Spleen (tissue), 11 donors: ENCODE measurements around the gene ASTN1. TPM values are rescaled to one million over a fixed set of nuclear protein-coding genes. Genes with fewer than 3 reads are reported as not detected.

Experiments used
- DNase-seq: peaks from one replicate; pipeline ENCODE4 v3.0.0-alpha.2; 2020
- H3K27ac ChIP-seq, 8 donors: fragments of 200-600 bp; sonication (generic) in 7 of 8; 1 replicate in 4 of 8; 2 replicates in 4 of 8; pipeline versions ENCODE4 v1.5.0 to v1.8.0; 2016 to 2021; ENCODE audit warnings: inconsistent platforms in 4 of 8, mild to moderate bottlenecking in 4 of 8, moderate library complexity in 1 of 8
- H3K27me3 ChIP-seq, 7 donors: fragments of 200-600 bp; sonication (generic) in 6 of 7; replicated peaks in 1 of 7; 1 replicate in 4 of 7; 2 replicates in 3 of 7; pipeline versions ENCODE4 v1.5.0 to v1.8.0; 2016 to 2021; ENCODE audit warnings: inconsistent platforms in 3 of 7, mild to moderate bottlenecking in 1 of 7
- H3K36me3 ChIP-seq, 6 donors: fragments of 200-600 bp; sonication (generic) in 5 of 6; 1 replicate in 4 of 6; 2 replicates in 2 of 6; pipeline versions ENCODE4 v1.5.0 to v1.8.0; 2016 to 2021; ENCODE audit warnings: inconsistent platforms in 2 of 6
- H3K4me1 ChIP-seq, 6 donors: fragments of 200-600 bp; sonication (generic) in 5 of 6; 1 replicate in 3 of 6; 2 replicates in 3 of 6; pipeline versions ENCODE4 v1.5.0 to v1.8.0; 2016 to 2021; ENCODE audit warnings: inconsistent platforms in 3 of 6
- H3K4me3 ChIP-seq, 8 donors: fragments of 200-600 bp; sonication (generic) in 7 of 8; 1 replicate in 4 of 8; 2 replicates in 4 of 8; pipeline versions ENCODE4 v1.5.0 to v1.8.0; 2016 to 2021; ENCODE audit warnings: inconsistent platforms in 4 of 8, mild to moderate bottlenecking in 4 of 8, moderate library complexity in 2 of 8
- H3K9me3 ChIP-seq, 8 donors: fragments of 200-600 bp; sonication (generic) in 7 of 8; 1 replicate in 4 of 8; 2 replicates in 4 of 8; pipeline versions ENCODE4 v1.5.0 to v1.8.0; 2016 to 2021; ENCODE audit warnings: inconsistent platforms in 4 of 8
- CTCF ChIP-seq, 11 experiments: fragments of 200-600 bp in 7 of 11; fragments of 450-650 bp in 4 of 11; sonication (generic) in 4 of 11; IDR thresholded peaks in 8 of 11; conservative IDR thresholded peaks in 3 of 11; 1 replicate in 7 of 11; 2 replicates in 4 of 11; pipeline versions ENCODE4 v1.4.0 to v1.8.0; 2016 to 2021; ENCODE audit warnings: antibody characterized with exemption in 11 of 11, inconsistent platforms in 4 of 11, mild to moderate bottlenecking in 1 of 11
- POLR2A ChIP-seq, 3 donors: fragments of 450-650 bp; IDR thresholded peaks; one replicate each; pipeline ENCODE4 v1.5.1; 2017; ENCODE audit warnings: antibody characterized with exemption in 3 of 3, mild to moderate bottlenecking in 1 of 3
- POLR2AphosphoS5 ChIP-seq, 3 donors: sonication (generic); formaldehyde crosslinking; IDR thresholded peaks; one replicate each; pipeline ENCODE4 v1.5.1; 2017; ENCODE audit warnings: antibody characterized with exemption in 3 of 3
- WGBS, 5 donors: extraction: QIAGEN DNeasy Blood & Tissue Kit in 3 of 5; methylation state at CpG; one replicate each; pipeline versions ENCODE4 v1.1.5 to v1.1.7; 2013 to 2018; 5-methylcytosine and 5-hydroxymethylcytosine counted together
- intact Hi-C: fragments of 100-400 bp; cut with DNase I; formaldehyde crosslinking; loops from one replicate; pipeline ENCODE4 v1.15.0; 2023; ENCODE audit warnings: low total_unique reads
- polyA plus RNA-seq, 3 donors: library from polyadenylated mRNA; stranded (reverse); fragments of 200-250 nt; gene quantifications; one replicate each; pipeline ENCODE4 v1.2.1, GENCODE V29; 2013
- total RNA-seq, 7 donors: library from RNA; depleted of rRNA in 3 of 7; stranded (reverse); fragments of >200 nt in 3 of 7; fragmentation: NEBNext Ultra II Directional in 4 of 7; extraction: Animal tissue kit (Norgen Biotek cat#: 25700) in 4 of 7; gene quantifications; one replicate each; pipeline versions ENCODE4 v1.1.0 to v1.2.1, GENCODE V29; 2016 to 2021
- donor health status: healthy with polysubstance abuse.
- donor health status: DM: no; HTN: no; CAD: no; lungs with moderate emphysema.
- donor health status: DM: no; HTN: no; CAD: no.
- donor health status: Bipolar disorder and iron deficiency.
- donor health status: healthy.
- donor health status: DM: no; HTN: no; CAD: no.
- donor health status: DM: yes; HTN: yes; CAD: no.

The ASTN1 gene
- total and polyA plus RNA-seq, 10 donors, result 0.56 to 7.5 (median 4.2) TPM

- Histone ChIP-seq H3K27me3 (no peaks in the 10 kb centered on the region), H3K4me1 (no peaks in the 10 kb centered on the region), H3K9me3 (no peaks in the 10 kb centered on the region), H3K4me3 (no peak overlapping the region), H3K36me3 (no peaks in the 10 kb centered on the region), H3K27ac (no peak overlapping the region)
- TF ChIP-seq POLR2AphosphoS5 (IDR thresholded peaks at IDR 0.05), result no peak
- TF ChIP-seq CTCF (IDR thresholded peaks at IDR 0.05 in 8 of 11, conservative IDR thresholded peaks at IDR 0.05 in 3 of 11), result no peak
- TF ChIP-seq POLR2A (IDR thresholded peaks at IDR 0.05), result no peak
- intact Hi-C loops, result no loop called here
- DNase-seq, result no peak
- 57 to 71% (median 68%) methylated on average over 8 of the region's 8 CpGs for WGBS, 5 donors
These were observed 156.9 kb downstream of the ASTN1 start for GRCh38 chr1:177007437-177008161.

GRCh38 chr1:177002891-177003290 is 161.6 kb downstream of the ASTN1 start:
- no peak overlapping the region for H3K4me3 ChIP-seq
- WGBS, 5 donors, result 66 to 86% (median 82%) methylated on average over 5 of the region's 5 CpGs
- DNase-seq, result no peak
- intact Hi-C loops, result no loop called here
- no peak for TF ChIP-seq POLR2A (IDR thresholded peaks at IDR 0.05)
- no peak for TF ChIP-seq POLR2AphosphoS5 (IDR thresholded peaks at IDR 0.05)
- no peak for TF ChIP-seq CTCF (IDR thresholded peaks at IDR 0.05 in 8 of 11, conservative IDR thresholded peaks at IDR 0.05 in 3 of 11)
- H3K36me3 ChIP-seq, result no peaks in the 10 kb centered on the region
- H3K9me3 ChIP-seq, result no peaks in the 10 kb centered on the region
- no peak overlapping the region for H3K27ac ChIP-seq
- H3K27me3 ChIP-seq, result no peaks in the 10 kb centered on the region
- H3K4me1 ChIP-seq, result no peaks in the 10 kb centered on the region

- TF ChIP-seq POLR2AphosphoS5 (IDR thresholded peaks at IDR 0.05) (no peak), POLR2A (IDR thresholded peaks at IDR 0.05) (no peak), CTCF (IDR thresholded peaks at IDR 0.05 in 8 of 11, conservative IDR thresholded peaks at IDR 0.05 in 3 of 11) (no peak)
- H3K27me3 ChIP-seq, result peaks cover 0 to 4% (median 0%) of the 10 kb centered on the region in 7 donors
- no peaks in the 10 kb centered on the region for H3K4me1 ChIP-seq
- intact Hi-C loops, result no loop called here
- no peaks in the 10 kb centered on the region for H3K9me3 ChIP-seq
- H3K4me3 ChIP-seq, result no peak overlapping the region
- DNase-seq, result no peak
- no peak overlapping the region for H3K27ac ChIP-seq
- no peaks in the 10 kb centered on the region for H3K36me3 ChIP-seq
- 72 to 87% (median 84%) methylated on average over 2 of the region's 2 CpGs for WGBS, 5 donors
These were observed 163.0 kb downstream of the ASTN1 start for GRCh38 chr1:177001556-177001955.

- WGBS, 5 donors, result 77 to 85% (median 79%) methylated on average over 5 of the region's 5 CpGs
- Histone ChIP-seq H3K27ac (no peak overlapping the region), H3K4me1 (no peaks in the 10 kb centered on the region), H3K27me3 (peaks cover 0 to 9% (median 0%) of the 10 kb centered on the region in 7 donors), H3K4me3 (no peak overlapping the region), H3K36me3 (no peaks in the 10 kb centered on the region), H3K9me3 (no peaks in the 10 kb centered on the region)
- intact Hi-C loops, result no loop called here
- DNase-seq, result no peak
- no peak for TF ChIP-seq POLR2A (IDR thresholded peaks at IDR 0.05)
- no peak for TF ChIP-seq POLR2AphosphoS5 (IDR thresholded peaks at IDR 0.05)
- TF ChIP-seq CTCF (IDR thresholded peaks at IDR 0.05 in 8 of 11, conservative IDR thresholded peaks at IDR 0.05 in 3 of 11), result no peak
These were observed 166.2 kb downstream of the ASTN1 start for GRCh38 chr1:176998183-176998795.
